ENCODE results near the gene UBE3C.

UBE3C gene

GRCh38 chr7:157210682-157211081 lies 72.0 kb downstream of the UBE3C start:
- no peak for ATAC-seq (ENCODE audit: low read depth)
- no peaks in the 10 kb centered on the region for H3K4me1 Mint-ChIP-seq
- no peak overlapping the region for H3K4me3 Mint-ChIP-seq
- no peaks in the 10 kb centered on the region for H3K9me3 Mint-ChIP-seq
- DNase-seq (ENCODE audit: low spot score in 2 of 2): no peak
- no peaks in the 10 kb centered on the region for H3K27me3 Mint-ChIP-seq
- peaks cover 14% of the 10 kb centered on the region for H3K36me3 Mint-ChIP-seq
- peak overlapping the region; percentile 67 for H3K27ac Mint-ChIP-seq

DNA sequence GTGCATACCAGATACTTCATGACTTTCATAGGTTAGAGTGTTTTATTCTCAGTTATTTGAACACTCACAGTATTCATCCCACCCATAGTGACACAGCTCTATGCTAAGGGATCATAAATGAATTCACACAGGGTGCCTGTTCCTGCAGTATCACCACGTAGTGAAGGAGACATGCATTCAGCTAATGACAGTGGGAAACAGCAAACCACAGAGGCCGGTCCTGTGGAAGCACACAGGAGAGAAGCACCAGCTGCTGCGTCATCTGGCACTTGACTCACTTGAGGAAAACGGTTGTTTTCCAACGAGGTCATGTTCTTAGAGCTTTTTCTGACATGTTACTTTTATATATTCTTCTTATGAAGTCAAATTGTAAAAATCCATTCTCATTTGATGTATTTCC lies 73.0 kb downstream of the UBE3C start:
- DNase-seq (ENCODE audit: low spot score in 2 of 2) (no peak), ATAC-seq (ENCODE audit: low read depth) (no peak)
- no peaks in the 10 kb centered on the region for H3K27me3 Mint-ChIP-seq
- H3K27ac Mint-ChIP-seq: no peak overlapping the region
- H3K9me3 Mint-ChIP-seq: no peaks in the 10 kb centered on the region
- no peaks in the 10 kb centered on the region for H3K4me1 Mint-ChIP-seq
- H3K4me3 Mint-ChIP-seq: no peak overlapping the region
- H3K36me3 Mint-ChIP-seq: peaks cover 14% of the 10 kb centered on the region

DNA sequence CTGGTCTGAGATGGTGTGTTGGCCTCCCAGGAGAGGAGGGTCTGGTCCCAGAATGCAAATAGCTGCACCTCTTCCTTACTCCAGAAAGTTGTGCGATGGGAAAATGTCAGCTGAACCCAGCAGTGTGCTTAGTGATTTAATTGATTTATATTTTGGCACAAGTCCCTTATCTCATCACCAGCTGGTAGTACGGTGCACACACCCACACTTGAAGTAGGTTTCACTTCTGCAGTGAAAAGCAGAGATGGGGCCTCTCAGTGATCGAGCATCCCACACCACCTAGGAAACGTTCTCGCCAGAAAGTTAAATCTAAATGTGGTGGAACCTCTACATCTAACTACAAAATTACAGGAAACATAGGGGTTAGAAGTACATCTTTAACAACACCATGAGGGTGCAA lies 80.4 kb downstream of the UBE3C start:
- H3K27me3 Mint-ChIP-seq: no peaks in the 10 kb centered on the region
- peaks cover 22% of the 10 kb centered on the region for H3K36me3 Mint-ChIP-seq
- ATAC-seq (ENCODE audit: low read depth): peak; percentile 53
- no peak overlapping the region for H3K4me3 Mint-ChIP-seq
- no peak overlapping the region for H3K27ac Mint-ChIP-seq
- peaks cover 2% of the 10 kb centered on the region for H3K4me1 Mint-ChIP-seq
- no peak for DNase-seq (ENCODE audit: low spot score in 2 of 2)
- H3K9me3 Mint-ChIP-seq: no peaks in the 10 kb centered on the region

GRCh38 chr7:157220916-157221569 lies 82.3 kb downstream of the UBE3C start:
- H3K4me3 Mint-ChIP-seq: no peak overlapping the region
- DNase-seq (ENCODE audit: low spot score in 2 of 2): no peak
- no peak for ATAC-seq (ENCODE audit: low read depth)
- no peaks in the 10 kb centered on the region for H3K27me3 Mint-ChIP-seq
- H3K4me1 Mint-ChIP-seq: peaks cover 2% of the 10 kb centered on the region
- no peak overlapping the region for H3K27ac Mint-ChIP-seq
- peaks cover 24% of the 10 kb centered on the region for H3K36me3 Mint-ChIP-seq
- H3K9me3 Mint-ChIP-seq: no peaks in the 10 kb centered on the region

- Mint-ChIP-seq H3K36me3 (peaks cover 18% of the 10 kb centered on the region), H3K4me3 (no peak overlapping the region), H3K27ac (no peak overlapping the region), H3K27me3 (no peaks in the 10 kb centered on the region), H3K9me3 (no peaks in the 10 kb centered on the region), H3K4me1 (peaks cover 2% of the 10 kb centered on the region)
- DNase-seq (ENCODE audit: low spot score in 2 of 2): no peak
- no peak for ATAC-seq (ENCODE audit: low read depth)
These were observed 84.0 kb downstream of the UBE3C start for GRCh38 chr7:157222687-157223086.

- ATAC-seq (ENCODE audit: low read depth) (no peak), DNase-seq (ENCODE audit: low spot score in 2 of 2) (no peak)
- no peak overlapping the region for H3K27ac Mint-ChIP-seq
- no peaks in the 10 kb centered on the region for H3K27me3 Mint-ChIP-seq
- H3K4me1 Mint-ChIP-seq: no peaks in the 10 kb centered on the region
- no peaks in the 10 kb centered on the region for H3K9me3 Mint-ChIP-seq
- H3K4me3 Mint-ChIP-seq: no peak overlapping the region
- peaks cover 16% of the 10 kb centered on the region for H3K36me3 Mint-ChIP-seq
These were observed 85.9 kb downstream of the UBE3C start for GRCh38 chr7:157224627-157225026.

- H3K36me3 Mint-ChIP-seq: peaks cover 18% of the 10 kb centered on the region
- ATAC-seq (ENCODE audit: low read depth): no peak
- H3K9me3 Mint-ChIP-seq: no peaks in the 10 kb centered on the region
These were observed 90.2 kb downstream of the UBE3C start for GRCh38 chr7:157228864-157229422.

DNA sequence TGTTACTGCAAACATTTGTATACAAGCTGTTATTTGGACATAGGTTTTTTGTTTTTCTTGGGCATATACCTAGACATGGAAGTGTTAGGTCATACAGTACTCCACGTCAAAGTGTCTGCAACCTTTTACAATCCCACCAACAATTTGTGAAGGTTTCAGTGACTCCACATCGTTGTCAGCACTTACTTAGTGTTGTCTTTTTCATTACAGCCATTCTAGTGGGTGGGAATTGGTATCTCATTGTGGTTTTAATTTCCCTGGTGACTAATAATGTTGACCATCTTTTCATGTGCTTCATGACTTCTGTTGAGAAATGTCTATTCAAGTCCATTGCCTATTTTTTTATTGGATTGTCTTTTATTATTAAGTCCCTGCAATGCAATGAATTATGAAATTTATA lies 95.0 kb downstream of the UBE3C start:
- DNase-seq (ENCODE audit: low spot score in 2 of 2) (no peak), ATAC-seq (ENCODE audit: low read depth) (no peak)
- no peak overlapping the region for H3K4me3 Mint-ChIP-seq
- no peaks in the 10 kb centered on the region for H3K27me3 Mint-ChIP-seq
- no peaks in the 10 kb centered on the region for H3K4me1 Mint-ChIP-seq
- H3K27ac Mint-ChIP-seq: no peak overlapping the region
- no peaks in the 10 kb centered on the region for H3K9me3 Mint-ChIP-seq
- peaks cover 23% of the 10 kb centered on the region for H3K36me3 Mint-ChIP-seq

More at GRCh38 chr7:157228864-157229422, 90.2 kb downstream of the UBE3C start:
- Mint-ChIP-seq H3K4me3 (no peak overlapping the region), H3K27ac (no peak overlapping the region), H3K4me1 (no peaks in the 10 kb centered on the region), H3K27me3 (no peaks in the 10 kb centered on the region)
- no peak for DNase-seq (ENCODE audit: low spot score in 2 of 2)

DNA sequence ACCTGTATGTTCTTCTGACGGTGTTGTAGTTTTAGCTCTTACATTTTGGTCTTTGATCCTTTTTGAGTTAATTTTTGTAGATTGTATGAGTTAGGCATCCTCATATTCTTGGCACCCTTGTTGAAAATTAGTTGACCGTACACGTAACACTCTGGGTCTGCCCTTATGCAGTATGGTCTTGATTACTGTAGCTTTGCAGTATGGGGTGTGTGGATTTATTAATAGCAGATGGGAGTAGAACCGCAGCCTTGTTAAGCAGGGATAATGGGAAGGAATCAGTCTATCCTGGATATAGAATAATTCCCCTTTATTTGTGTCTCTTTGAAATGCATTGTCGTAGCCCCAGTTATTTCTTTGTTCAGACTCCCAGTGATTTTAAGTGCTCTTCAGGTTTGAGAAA lies 95.5 kb downstream of the UBE3C start:
- DNase-seq (ENCODE audit: low spot score in 2 of 2): no peak
- H3K27me3 Mint-ChIP-seq: no peaks in the 10 kb centered on the region
- H3K4me3 Mint-ChIP-seq: no peak overlapping the region
- no peak for ATAC-seq (ENCODE audit: low read depth)
- peaks cover 24% of the 10 kb centered on the region for H3K36me3 Mint-ChIP-seq
- peaks cover under 1% of the 10 kb centered on the region for H3K9me3 Mint-ChIP-seq
- no peak overlapping the region for H3K27ac Mint-ChIP-seq
- no peaks in the 10 kb centered on the region for H3K4me1 Mint-ChIP-seq

GRCh38 chr7:157235357-157236333 lies 96.9 kb downstream of the UBE3C start:
- ATAC-seq (ENCODE audit: low read depth) (no peak), DNase-seq (ENCODE audit: low spot score in 2 of 2) (no peak)
- H3K36me3 Mint-ChIP-seq: peaks cover 32% of the 10 kb centered on the region
- peaks cover 3% of the 10 kb centered on the region for H3K9me3 Mint-ChIP-seq
- H3K27ac Mint-ChIP-seq: no peak overlapping the region
- H3K4me1 Mint-ChIP-seq: peaks cover 4% of the 10 kb centered on the region
- H3K27me3 Mint-ChIP-seq: no peaks in the 10 kb centered on the region
- no peak overlapping the region for H3K4me3 Mint-ChIP-seq

DNA sequence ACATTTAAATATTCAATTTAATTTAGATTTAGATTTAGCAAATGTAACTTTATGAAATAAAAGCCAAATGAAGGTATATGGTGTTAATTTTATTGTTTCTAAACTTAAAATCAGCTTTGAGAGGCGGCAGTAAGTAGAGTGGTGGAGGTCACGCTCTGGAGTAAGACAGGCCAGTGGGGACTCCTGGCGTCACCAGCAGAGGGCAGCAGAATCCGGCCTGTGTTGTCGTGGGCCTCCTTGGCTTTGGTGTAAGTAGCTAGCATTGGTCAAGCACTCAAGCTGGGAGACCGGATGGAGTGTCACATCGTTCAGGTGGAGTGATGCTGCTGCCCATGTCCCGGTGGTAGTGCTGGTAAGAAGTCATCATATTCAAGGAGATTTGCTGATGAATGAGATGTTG lies 99.4 kb downstream of the UBE3C start:
- no peak overlapping the region for H3K4me3 Mint-ChIP-seq
- H3K27me3 Mint-ChIP-seq: no peaks in the 10 kb centered on the region
- no peak for DNase-seq (ENCODE audit: low spot score in 2 of 2)
- H3K36me3 Mint-ChIP-seq: peaks cover 27% of the 10 kb centered on the region
- no peak for ATAC-seq (ENCODE audit: low read depth)
- no peak overlapping the region for H3K27ac Mint-ChIP-seq
- H3K4me1 Mint-ChIP-seq: peaks cover 4% of the 10 kb centered on the region
- H3K9me3 Mint-ChIP-seq: peaks cover 3% of the 10 kb centered on the region

GRCh38 chr7:157239571-157240270 lies 101.0 kb downstream of the UBE3C start:
- Mint-ChIP-seq H3K9me3 (peaks cover 3% of the 10 kb centered on the region), H3K4me1 (peaks cover 4% of the 10 kb centered on the region), H3K27me3 (no peaks in the 10 kb centered on the region), H3K27ac (peak overlapping the region; percentile 5), H3K36me3 (peaks cover 27% of the 10 kb centered on the region), H3K4me3 (no peak overlapping the region)
- DNase-seq (ENCODE audit: low spot score in 2 of 2) (no peak), ATAC-seq (ENCODE audit: low read depth) (no peak)

GRCh38 chr7:157241631-157242030 lies 102.9 kb downstream of the UBE3C start:
- H3K4me3 Mint-ChIP-seq: no peak overlapping the region
- H3K4me1 Mint-ChIP-seq: peaks cover 4% of the 10 kb centered on the region
- peaks cover 3% of the 10 kb centered on the region for H3K9me3 Mint-ChIP-seq
- no peak overlapping the region for H3K27ac Mint-ChIP-seq
- H3K27me3 Mint-ChIP-seq: no peaks in the 10 kb centered on the region
- peaks cover 28% of the 10 kb centered on the region for H3K36me3 Mint-ChIP-seq
- DNase-seq (ENCODE audit: low spot score in 2 of 2): no peak
- ATAC-seq (ENCODE audit: low read depth): no peak

Measured in memory B cell (primary cell).